GM18505 (cell line): Measurements from ENCODE around the gene CHPF.

Source experiments
- ATAC-seq: cut with Tn5 transposase; IDR thresholded peaks from one replicate; pipeline ENCODE4 v1.9.1; 2021; ENCODE audit not compliant: unreplicated experiment
- POLR2A ChIP-seq: IDR thresholded peaks from 4 replicates; pipeline ENCODE4 v1.6.1; 2011; ENCODE audit warnings: borderline replicate concordance; ENCODE audit not compliant: insufficient read depth, insufficient read length; ENCODE audit errors: extremely low read depth

Gene CHPF

GRCh38 chr2:219543596-219544358 is at the start of gene CHPF, which contains the start of gene TMEM198:
Gene CHPF (minus strand): TSS chr2:219543809. CDS start chr2:219543538, 271 bp downstream.
Gene TMEM198 (plus strand): TSS chr2:219544028. CDS start chr2:219544728, 700 bp downstream.
- peak; percentile 67 for ATAC-seq
- TF ChIP-seq POLR2A = peak; percentile 38

- no peak for TF ChIP-seq POLR2A
- no peak for ATAC-seq
Observed at GRCh38 chr2:219593154-219593553, 49.5 kb upstream of the CHPF start.

GRCh38 chr2:219592736-219593135 is 49.1 kb upstream of the CHPF start:
- ATAC-seq = no peak

GRCh38 chr2:219591091-219591490 is 47.5 kb upstream of the CHPF start:
- TF ChIP-seq POLR2A = no peak
- no peak for ATAC-seq

More at GRCh38 chr2:219592736-219593135, 49.1 kb upstream of the CHPF start:
- TF ChIP-seq POLR2A = no peak

- no peak for ATAC-seq
- no peak for TF ChIP-seq POLR2A
Observed at GRCh38 chr2:219581346-219581745, 37.7 kb upstream of the CHPF start.

- no peak for TF ChIP-seq POLR2A
- ATAC-seq = no peak
Observed at GRCh38 chr2:219578811-219579613, 35.4 kb upstream of the CHPF start.

- no peak for TF ChIP-seq POLR2A
- ATAC-seq = no peak
Observed at GRCh38 chr2:219576505-219577388, 33.1 kb upstream of the CHPF start.

GRCh38 chr2:219575566-219576504 is 32.2 kb upstream of the CHPF start:
- TF ChIP-seq POLR2A = no peak
- no peak for ATAC-seq

GRCh38 chr2:219574484-219575311 is 31.1 kb upstream of the CHPF start:
- ATAC-seq = no peak
- TF ChIP-seq POLR2A = no peak

- no peak for ATAC-seq
- TF ChIP-seq POLR2A = no peak
Observed at GRCh38 chr2:219573166-219573565, 29.6 kb upstream of the CHPF start.
